Erythroblast (primary cell): ENCODE measurements around the gene CCL15.

Source experiments
- GATA1 ChIP-seq: IDR thresholded peaks from 2 replicates; pipeline ENCODE4 v1.6.1; 2011; ENCODE audit warnings: low read depth, mild to moderate bottlenecking, control low read depth, low read length, moderate library complexity
- POLR2A ChIP-seq: IDR thresholded peaks from 2 replicates; pipeline ENCODE4 v1.6.1; 2011; ENCODE audit warnings: mild to moderate bottlenecking, low read length

DNA sequence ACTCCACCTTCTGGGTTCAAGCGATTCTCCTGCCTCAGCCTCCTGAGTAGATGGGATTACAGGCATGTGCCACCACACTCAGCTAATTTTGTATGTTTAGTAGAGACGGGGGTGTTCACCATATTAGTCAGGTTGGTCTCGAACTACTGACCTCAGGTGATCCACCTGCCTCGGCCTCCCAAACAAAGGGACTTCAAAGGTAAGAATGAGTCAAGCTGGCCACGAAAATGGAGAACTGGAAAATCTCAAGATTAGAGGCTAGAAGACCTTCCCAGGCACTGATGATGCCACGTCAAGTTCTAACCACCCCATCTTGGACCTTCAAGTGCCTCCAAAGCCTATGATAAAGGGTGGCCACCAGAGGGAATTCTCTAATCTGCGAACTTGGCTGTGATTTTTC, 1.3 kb upstream of the CCL15 start:
- TF ChIP-seq POLR2A: no peak
- TF ChIP-seq GATA1: no peak
